Rectal smooth muscle tissue (tissue), 1 donor: ENCODE results near the gene LNP1.
"Not testable (repeated sequence)": the region's sequence is repeated elsewhere in the genome, so short reads cannot be mapped to it uniquely, and the experiment has no call there.

Experiments
- H3K27ac ChIP-seq: one replicate; pipeline ENCODE4 v1.7.0; 2013; ENCODE audit warnings: low read depth, low read length, inconsistent platforms
- H3K27me3 ChIP-seq: one replicate; pipeline ENCODE4 v1.7.0; 2013; ENCODE audit warnings: low read length; ENCODE audit not compliant: control insufficient read depth, insufficient read depth
- H3K36me3 ChIP-seq: one replicate; pipeline ENCODE4 v1.7.0; 2013; ENCODE audit warnings: low read length; ENCODE audit not compliant: control insufficient read depth, insufficient read depth
- H3K4me1 ChIP-seq: one replicate; pipeline ENCODE4 v1.7.0; 2013; ENCODE audit warnings: low read length; ENCODE audit not compliant: control insufficient read depth, insufficient read depth
- H3K4me3 ChIP-seq: one replicate; pipeline ENCODE4 v1.7.0; 2013; ENCODE audit warnings: low read length
- H3K9ac ChIP-seq: one replicate; pipeline ENCODE4 v1.7.0; 2013; ENCODE audit warnings: low read length

Gene LNP1

GRCh38 chr3:100424261-100424660 is 22.9 kb downstream of the LNP1 start:
- H3K4me3 ChIP-seq, result no peak overlapping the region
- H3K9ac ChIP-seq, result no peak overlapping the region
- H3K4me1 ChIP-seq, result no peaks in the 10 kb centered on the region
- no peaks in the 10 kb centered on the region for H3K36me3 ChIP-seq
- no peak overlapping the region for H3K27ac ChIP-seq
- H3K27me3 ChIP-seq, result no peaks in the 10 kb centered on the region

- H3K4me3 ChIP-seq, result no peak overlapping the region
- no peaks in the 10 kb centered on the region for H3K27me3 ChIP-seq
- H3K27ac ChIP-seq, result no peak overlapping the region
- no peaks in the 10 kb centered on the region for H3K36me3 ChIP-seq
- no peaks in the 10 kb centered on the region for H3K4me1 ChIP-seq
- no peak overlapping the region for H3K9ac ChIP-seq
Measured at GRCh38 chr3:100425316-100425715, 24.0 kb downstream of the LNP1 start.

GRCh38 chr3:100426067-100426682 is 24.8 kb downstream of the LNP1 start:
- Histone ChIP-seq H3K9ac (no peak overlapping the region), H3K4me1 (no peaks in the 10 kb centered on the region), H3K36me3 (no peaks in the 10 kb centered on the region), H3K27me3 (no peaks in the 10 kb centered on the region), H3K27ac (no peak overlapping the region), H3K4me3 (no peak overlapping the region)

GRCh38 chr3:100427699-100428098 is 26.4 kb downstream of the LNP1 start:
- Histone ChIP-seq H3K27ac (no peak overlapping the region), H3K4me3 (no peak overlapping the region), H3K36me3 (no peaks in the 10 kb centered on the region), H3K27me3 (no peaks in the 10 kb centered on the region), H3K9ac (no peak overlapping the region), H3K4me1 (no peaks in the 10 kb centered on the region)

- Histone ChIP-seq H3K36me3 (no peaks in the 10 kb centered on the region), H3K4me1 (no peaks in the 10 kb centered on the region), H3K4me3 (no peak overlapping the region), H3K9ac (no peak overlapping the region), H3K27ac (no peak overlapping the region), H3K27me3 (no peaks in the 10 kb centered on the region)
Measured at GRCh38 chr3:100429187-100429716, 27.9 kb downstream of the LNP1 start.

- H3K4me1 ChIP-seq, result no peaks in the 10 kb centered on the region
- no peak overlapping the region for H3K27ac ChIP-seq
- H3K27me3 ChIP-seq, result no peaks in the 10 kb centered on the region
- H3K9ac ChIP-seq, result no peak overlapping the region
- no peak overlapping the region for H3K4me3 ChIP-seq
- H3K36me3 ChIP-seq, result no peaks in the 10 kb centered on the region
Measured at GRCh38 chr3:100436951-100437350, 35.6 kb downstream of the LNP1 start.

GRCh38 chr3:100437721-100438622 is 36.6 kb downstream of the LNP1 start:
- Histone ChIP-seq H3K36me3 (no peaks in the 10 kb centered on the region), H3K9ac (no peak overlapping the region), H3K27ac (no peak overlapping the region), H3K4me3 (no peak overlapping the region), H3K27me3 (no peaks in the 10 kb centered on the region), H3K4me1 (no peaks in the 10 kb centered on the region)

GRCh38 chr3:100438623-100438974 is 37.3 kb downstream of the LNP1 start:
- no peaks in the 10 kb centered on the region for H3K36me3 ChIP-seq
- no peak overlapping the region for H3K9ac ChIP-seq
- H3K4me1 ChIP-seq, result no peaks in the 10 kb centered on the region
- H3K27ac ChIP-seq, result no peak overlapping the region
- no peaks in the 10 kb centered on the region for H3K27me3 ChIP-seq
- H3K4me3 ChIP-seq, result no peak overlapping the region

GRCh38 chr3:100440895-100441294 is 39.6 kb downstream of the LNP1 start:
- H3K9ac ChIP-seq, result no peak overlapping the region
- H3K4me3 ChIP-seq, result no peak overlapping the region
- no peaks in the 10 kb centered on the region for H3K36me3 ChIP-seq
- H3K27ac ChIP-seq, result no peak overlapping the region
- no peaks in the 10 kb centered on the region for H3K4me1 ChIP-seq
- no peaks in the 10 kb centered on the region for H3K27me3 ChIP-seq

- Histone ChIP-seq H3K36me3 (no peaks in the 10 kb centered on the region), H3K27ac (no peak overlapping the region), H3K4me1 (no peaks in the 10 kb centered on the region), H3K9ac (no peak overlapping the region), H3K4me3 (no peak overlapping the region), H3K27me3 (no peaks in the 10 kb centered on the region)
Measured at GRCh38 chr3:100443690-100444089, 42.4 kb downstream of the LNP1 start.

- H3K27me3 ChIP-seq, H3K4me3 ChIP-seq, H3K4me1 ChIP-seq, H3K9ac ChIP-seq, H3K36me3 ChIP-seq, H3K27ac ChIP-seq: not testable (repeated sequence)
Measured at GRCh38 chr3:100447067-100447466, 45.7 kb downstream of the LNP1 start.

- Histone ChIP-seq H3K27me3 (no peaks in the 10 kb centered on the region), H3K36me3 (no peaks in the 10 kb centered on the region), H3K4me3 (no peak overlapping the region), H3K9ac (no peak overlapping the region), H3K4me1 (no peaks in the 10 kb centered on the region), H3K27ac (no peak overlapping the region)
Measured at GRCh38 chr3:100448079-100448478, 46.7 kb downstream of the LNP1 start.

GRCh38 chr3:100449214-100449613 is 47.9 kb downstream of the LNP1 start:
- Histone ChIP-seq H3K27ac (no peak overlapping the region), H3K36me3 (no peaks in the 10 kb centered on the region), H3K27me3 (no peaks in the 10 kb centered on the region), H3K9ac (no peak overlapping the region), H3K4me3 (no peak overlapping the region), H3K4me1 (no peaks in the 10 kb centered on the region)
